GM19397 (cell line): ENCODE results near the gene COL4A1.

ENCODE experiments used
- ATAC-seq: cut with Tn5 transposase; IDR thresholded peaks from one replicate; pipeline ENCODE4 v1.9.1; 2021; ENCODE audit warnings: mild to moderate bottlenecking, moderate library complexity; ENCODE audit not compliant: unreplicated experiment

The COL4A1 gene

DNA sequence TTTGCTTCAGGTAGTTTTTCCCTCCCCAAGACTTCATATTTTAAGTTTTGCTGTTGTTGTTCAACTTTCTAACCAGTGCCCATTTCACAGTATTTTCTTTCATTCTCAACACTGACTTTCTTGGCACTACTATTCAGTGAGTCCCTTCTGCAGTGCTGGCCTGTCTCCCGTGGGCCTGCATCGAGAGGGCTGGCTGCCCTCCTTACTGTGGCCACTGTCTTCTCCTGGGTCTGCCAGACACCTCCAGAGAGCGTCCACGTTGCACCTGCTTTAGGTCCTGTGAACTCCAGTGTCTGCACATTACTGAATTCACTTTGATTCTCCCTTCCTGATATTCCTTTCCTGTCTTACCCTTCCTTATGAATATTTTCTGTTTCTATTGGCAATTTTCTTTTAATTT lies 27.3 kb downstream of the COL4A1 start:
- no peak for ATAC-seq

DNA sequence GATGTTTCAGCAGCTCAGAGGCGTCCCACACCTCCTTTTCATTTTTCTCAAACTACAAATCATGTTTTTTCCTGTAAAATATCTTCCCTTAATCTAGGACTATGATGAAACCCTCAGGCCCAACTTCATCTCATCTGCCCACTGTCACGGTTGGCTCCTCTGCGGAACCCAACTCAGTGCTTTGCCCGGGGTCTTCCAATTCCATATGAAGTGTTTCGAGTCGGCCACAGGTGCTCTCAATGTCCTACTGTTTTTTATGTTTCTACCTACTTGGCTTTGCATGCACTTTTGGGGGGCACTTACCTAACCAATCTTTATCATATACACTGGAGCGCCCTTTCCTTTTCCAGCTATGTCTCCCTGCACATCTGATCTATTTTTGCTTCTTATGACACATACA lies 28.1 kb downstream of the COL4A1 start:
- no peak for ATAC-seq

DNA sequence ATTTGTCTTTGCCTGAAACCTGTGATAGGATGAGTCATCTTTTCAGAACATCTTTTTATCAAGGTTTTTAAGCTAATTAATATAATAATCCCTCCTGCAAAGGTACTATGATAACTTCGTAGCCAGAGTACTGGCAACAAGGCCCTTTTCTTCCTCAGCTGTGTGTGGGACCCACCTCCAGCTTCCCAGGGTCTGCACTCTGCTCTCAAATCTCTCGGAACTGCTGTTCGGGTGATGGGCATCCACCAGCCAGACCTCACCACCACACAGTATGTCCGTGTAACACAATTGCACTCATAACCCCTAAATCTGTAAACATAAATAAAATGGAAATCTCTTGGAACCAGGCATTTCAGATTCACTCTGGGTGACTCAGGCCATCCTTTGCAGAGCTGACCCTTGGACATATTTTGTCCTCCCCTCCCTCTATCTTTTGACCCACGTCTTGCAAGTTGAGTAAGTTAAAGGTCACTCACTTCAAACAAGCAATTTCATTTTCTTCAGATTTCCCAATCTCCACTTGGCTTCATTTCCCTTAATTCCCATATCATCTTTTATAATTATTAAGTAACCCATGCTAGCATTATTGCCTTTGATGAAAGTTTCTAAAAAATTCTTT lies 29.5 kb downstream of the COL4A1 start:
- ATAC-seq = no peak

DNA sequence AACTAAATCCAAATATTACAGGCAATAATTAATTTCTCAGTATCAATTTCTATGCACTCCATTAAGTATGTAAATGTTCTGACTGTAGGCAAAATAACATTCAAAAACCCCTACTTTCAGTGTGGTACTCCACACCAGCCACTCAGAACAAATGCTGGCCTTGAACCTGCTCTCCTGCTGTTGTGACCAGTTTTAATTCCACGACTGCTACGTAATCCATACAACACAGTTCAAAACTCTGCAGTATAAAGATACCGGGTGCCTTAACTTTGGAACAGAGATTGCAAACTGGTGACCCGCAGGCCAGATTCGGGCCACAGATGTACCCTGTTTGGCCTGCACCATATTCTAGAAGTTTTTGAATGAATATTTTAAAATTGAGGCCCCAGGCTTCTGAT lies 30.4 kb downstream of the COL4A1 start:
- no peak for ATAC-seq

DNA sequence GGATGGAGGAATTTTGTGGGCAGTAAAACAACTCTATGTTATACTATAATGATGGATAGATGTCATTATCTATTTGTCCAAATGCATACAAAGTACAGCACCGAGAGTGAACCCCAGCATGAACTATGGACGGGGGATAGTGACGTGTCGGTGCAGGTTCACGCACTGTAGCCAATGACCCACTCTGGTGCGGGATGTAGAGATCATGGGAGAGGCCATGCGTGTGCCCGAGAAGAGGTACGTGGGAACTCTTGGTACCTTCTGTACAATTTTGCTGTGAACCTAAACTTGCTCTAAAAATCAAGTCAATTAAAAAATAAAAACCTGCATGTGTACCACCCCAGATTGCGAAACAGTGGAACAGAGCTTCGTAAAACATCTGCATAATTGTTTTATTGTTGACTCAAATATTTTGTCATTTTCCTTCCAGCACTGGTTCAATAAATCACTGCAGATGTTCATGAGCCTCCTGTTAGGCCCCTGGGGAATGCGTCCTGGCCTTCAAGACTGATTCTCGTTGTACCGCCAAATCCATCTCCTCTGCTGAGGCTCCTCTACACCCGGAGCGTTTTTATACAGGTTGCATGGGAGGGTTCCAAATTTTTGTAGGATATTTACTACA lies 30.9 kb downstream of the COL4A1 start:
- ATAC-seq = no peak

DNA sequence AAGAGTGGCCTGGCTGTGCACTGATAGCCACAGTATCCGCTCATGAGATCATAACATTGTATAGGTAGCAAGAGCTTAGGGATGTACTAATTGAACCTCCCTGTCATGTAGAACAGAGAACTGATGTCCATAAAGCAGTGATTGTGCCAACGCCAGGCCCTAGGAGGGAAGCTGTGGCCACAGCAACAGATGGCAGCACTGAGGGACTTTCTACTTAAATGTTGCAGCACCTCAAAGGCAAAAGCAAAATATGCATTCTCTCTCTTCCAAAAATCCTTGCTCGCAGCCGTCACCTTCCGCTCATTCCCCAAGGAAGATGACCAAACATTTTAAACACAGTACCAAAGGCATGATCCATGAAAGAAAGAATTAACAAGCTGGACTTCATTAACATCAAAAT lies 32.3 kb downstream of the COL4A1 start:
- ATAC-seq = no peak

DNA sequence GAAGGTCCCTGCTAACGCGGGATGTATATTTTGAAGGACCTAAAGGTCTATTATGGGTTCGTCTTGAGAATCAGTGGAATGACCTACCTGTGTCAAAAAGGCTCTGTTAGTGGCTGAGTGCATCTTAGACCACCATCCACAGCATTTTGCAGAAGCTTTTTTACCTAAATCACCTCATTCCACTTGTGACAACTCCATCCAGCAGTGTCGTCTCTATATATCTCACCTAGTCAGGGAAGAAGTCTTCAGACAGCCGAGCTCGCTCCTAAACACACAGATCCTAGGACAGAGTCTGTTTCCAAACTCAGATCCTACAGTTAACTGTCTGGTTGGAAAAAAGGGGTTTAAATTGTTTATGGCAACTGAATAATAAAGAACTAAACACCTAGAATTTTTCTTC lies 33.7 kb downstream of the COL4A1 start:
- no peak for ATAC-seq

DNA sequence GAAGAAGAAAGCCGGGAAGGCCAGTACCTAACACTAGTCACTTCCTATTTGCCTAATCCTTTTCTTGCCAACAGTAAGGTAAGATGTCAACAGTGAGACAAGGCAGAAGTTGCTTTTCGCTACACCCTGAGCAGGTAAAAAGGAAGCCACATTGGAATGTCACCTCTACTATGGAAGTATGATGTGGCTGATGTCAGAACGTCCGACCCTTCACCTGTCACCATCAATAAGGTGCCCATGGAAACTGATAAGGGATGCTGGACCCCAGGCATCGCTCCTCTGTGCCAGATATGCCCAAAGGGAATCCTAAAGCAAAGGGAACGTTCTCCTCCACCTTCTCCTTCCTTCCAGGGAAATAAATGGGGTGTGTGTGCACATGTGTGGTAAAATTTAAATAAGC lies 34.3 kb downstream of the COL4A1 start:
- no peak for ATAC-seq

DNA sequence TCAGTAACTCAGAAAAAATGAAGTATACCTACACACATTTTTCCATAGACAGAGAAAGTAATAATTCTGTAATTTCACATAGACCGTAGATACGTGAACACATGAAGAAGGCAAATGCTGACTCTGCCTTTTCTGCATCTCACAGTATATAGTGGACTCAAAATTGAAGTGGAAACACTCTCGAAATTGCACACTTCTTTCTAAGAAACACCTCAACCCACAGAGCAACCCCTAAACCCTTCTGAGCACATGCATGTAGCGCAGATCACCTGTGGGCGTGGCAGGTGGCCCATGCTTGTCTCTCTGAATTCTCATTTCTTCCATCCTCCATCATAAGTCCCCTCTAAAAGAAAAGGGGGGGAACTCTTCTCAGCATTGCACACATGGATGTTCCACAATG lies 34.7 kb downstream of the COL4A1 start:
- no peak for ATAC-seq

DNA sequence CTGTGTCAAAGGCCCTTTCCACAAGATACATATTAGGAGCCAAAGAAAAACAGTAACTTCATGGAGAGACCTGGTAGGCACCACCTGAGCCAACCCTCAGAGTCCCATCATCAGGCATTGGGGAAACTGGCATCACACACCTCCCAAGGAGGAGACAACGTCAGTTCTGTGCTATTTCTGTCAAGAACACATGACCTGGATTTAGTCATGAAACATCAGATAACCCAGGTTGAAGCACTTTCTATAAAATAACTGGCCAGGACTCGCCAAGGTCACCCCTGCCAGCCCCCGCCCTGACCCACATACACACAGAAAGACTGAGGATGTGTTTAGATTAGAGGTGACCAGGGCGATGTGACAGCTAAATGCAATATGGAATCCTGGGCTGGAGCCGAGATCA lies 35.6 kb downstream of the COL4A1 start:
- ATAC-seq = no peak

DNA sequence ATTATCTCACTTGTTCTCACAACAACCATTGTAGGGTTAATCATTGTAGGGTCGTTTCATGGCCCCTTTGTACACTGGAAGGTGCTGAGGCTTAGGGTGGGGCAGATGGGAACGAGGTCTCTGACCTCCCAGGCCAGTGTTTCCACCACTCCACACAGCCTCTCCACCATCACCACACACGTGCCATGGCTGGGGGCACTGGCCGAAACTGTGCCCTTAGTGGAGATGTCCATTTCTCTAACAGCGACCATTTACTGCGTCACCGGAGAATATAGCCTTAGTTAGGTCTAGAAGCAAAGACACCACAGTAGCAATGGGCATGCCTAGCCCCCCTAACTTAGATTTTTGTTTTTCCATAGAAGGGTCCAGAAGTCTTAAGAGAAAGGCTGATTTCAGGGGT lies 36.5 kb downstream of the COL4A1 start:
- no peak for ATAC-seq

DNA sequence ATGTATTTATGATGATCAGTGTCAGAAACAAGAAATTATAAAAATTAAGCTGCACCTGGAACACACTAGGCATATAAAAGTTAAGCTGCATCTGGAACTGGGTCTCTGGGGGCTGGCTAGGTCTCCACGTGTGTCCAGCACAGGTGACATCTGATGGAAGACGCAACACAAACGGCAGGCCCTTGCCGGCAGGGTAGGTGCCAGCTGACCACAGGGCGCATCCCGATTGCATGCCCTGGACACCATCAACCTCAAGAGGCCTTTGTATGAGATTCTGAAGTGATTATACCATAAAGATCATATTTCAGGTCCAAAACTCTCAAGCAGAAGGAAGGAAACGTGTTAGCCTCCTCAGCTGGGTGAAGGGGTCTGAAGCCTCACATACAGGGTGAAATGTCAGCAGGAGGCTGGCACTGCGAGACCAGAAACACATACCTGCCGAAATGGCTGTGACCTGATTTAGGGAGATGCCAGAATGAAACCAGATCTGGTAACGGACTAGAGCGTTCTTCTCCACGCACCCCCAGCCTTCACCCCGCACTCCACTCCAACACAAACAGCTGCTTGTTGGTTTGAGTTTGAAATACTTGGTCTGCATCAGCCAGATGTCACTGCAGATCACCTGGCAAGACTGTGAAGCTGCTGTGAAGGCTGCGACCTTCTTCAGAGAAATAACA lies 37.3 kb downstream of the COL4A1 start:
- no peak for ATAC-seq

DNA sequence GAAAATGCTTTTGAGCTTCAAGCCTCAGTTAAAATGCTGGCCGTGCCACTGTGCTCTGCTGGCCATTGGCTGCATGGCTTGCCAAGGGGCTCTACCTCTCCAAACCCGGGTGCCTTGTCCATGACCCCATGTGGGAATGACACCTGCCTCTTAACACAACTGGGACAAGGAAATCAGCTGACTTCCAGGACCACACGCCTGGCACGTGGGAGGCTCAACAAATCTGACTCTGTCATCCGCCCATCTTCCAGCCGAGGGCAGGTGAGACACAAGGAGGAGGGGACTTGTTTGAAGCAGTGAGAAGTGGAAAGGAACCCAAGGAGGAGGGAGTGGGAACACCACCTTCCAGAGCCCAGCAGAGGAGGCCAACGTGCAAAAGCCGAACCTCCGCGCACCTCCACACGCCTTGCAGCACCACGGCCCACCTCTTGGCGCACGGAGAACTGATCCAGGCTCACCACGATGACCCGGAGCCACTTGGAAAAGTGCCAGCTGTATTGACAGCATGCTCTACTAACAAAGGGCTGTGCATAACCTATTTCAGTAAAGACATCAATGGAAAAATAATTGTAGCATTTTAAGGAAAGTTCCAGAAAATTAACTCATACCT lies 38.3 kb downstream of the COL4A1 start:
- no peak for ATAC-seq

DNA sequence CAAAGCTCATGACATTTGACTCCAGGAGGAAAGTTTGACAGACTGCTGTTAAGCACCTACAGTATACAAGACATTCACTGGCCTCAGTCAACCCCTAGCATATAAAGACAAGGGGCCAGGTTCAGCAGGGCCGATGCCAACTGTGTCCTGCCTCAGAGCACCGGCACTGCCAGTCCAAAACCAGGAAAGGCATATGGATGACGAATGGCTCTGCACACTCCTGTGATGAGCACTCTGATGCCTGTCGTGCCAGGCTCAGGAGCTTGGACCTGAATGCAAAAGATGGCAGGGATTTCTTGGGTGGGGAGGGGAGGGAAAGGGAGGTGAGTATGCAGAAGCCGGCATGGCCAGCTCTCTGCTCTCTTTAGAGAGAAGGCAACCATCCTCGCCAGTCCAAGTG lies 38.9 kb downstream of the COL4A1 start:
- ATAC-seq = no peak

DNA sequence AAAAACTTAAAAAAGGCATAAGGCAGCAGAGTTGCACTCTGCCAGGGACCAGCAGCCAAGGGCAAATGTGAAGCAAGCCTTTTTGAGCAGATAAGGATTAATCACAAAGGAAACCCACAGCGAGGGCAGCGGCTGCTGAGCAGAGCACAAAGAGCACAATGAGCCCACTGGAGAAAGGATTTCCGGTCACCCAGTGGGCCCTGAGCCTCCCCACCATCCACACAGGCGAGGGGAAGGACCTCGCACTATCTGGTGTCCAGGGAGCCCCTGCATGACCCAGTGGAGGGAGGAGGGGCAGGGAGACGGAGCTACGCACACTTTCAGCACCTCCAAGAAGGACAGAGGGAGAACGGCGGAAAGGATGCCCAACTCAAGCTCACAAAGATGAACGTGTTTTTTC lies 40.0 kb downstream of the COL4A1 start:
- no peak for ATAC-seq

DNA sequence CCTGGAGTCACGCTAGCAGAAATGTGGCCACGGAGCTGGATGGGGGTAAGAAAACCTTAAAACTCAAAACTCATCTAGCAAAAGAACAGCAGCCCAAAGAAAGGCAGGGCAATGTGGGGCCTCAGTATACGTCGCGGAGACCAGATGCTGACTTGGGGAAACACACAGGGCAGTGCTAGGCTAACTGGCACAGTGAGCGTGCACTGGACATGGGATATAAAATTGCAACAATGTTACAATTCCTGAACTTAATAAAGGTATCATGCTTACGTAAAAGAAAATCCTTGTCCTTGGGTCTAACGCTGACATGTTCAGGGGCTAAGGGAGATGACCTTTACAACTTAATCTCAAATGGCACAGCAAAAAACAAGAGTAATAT lies 40.5 kb downstream of the COL4A1 start:
- no peak for ATAC-seq

DNA sequence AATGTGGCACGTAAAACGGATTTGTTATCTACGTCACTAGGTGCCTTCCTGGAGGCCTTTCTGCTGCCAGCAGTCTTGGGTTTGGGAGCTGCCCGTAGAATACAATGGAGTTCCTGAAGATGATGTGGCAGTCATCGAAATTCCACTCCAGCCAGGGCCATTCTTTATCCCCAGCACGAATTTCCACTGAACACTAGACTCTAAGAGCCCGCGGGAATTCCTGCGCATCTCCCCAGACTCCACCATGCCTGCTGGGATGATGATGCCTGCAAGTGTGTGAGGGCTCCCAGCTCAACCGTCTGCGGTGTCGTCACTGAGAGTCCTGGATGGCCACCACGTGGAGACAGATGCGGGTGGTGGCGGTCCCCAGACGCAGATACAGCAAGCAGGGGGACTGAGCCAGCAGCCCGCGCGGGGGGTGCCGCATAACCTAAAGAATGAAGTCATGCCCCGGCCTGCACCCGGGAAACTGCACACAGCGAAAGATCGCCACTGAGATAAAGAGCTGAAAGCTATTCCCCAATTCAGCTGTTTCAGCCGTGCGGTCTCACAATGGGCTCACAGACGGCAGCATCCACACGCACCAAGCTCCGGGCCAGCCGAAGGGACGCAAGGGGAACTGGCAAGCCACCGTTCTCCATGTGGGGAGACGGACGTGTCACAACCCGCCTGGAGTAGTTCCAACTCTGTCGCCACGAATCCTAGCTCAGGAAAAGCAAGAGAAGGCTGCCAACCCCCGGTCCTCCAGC lies 41.1 kb downstream of the COL4A1 start:
- no peak for ATAC-seq

DNA sequence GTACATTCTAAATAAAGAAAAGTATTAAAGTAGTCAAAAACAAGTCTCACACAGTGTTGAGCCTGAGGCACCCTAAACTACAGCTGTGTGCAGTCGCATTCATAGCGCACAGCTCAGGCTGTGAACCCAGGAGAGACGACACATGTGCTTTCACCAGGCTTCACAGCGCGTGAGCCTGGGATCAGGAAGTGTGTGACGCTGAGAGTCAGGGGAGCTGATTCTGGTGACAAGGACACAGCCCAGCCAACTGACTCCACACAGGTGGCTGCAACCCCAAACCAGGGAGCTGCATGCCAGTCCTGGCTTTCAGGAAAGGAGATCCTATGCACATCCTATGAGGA lies 41.6 kb downstream of the COL4A1 start:
- no peak for ATAC-seq

DNA sequence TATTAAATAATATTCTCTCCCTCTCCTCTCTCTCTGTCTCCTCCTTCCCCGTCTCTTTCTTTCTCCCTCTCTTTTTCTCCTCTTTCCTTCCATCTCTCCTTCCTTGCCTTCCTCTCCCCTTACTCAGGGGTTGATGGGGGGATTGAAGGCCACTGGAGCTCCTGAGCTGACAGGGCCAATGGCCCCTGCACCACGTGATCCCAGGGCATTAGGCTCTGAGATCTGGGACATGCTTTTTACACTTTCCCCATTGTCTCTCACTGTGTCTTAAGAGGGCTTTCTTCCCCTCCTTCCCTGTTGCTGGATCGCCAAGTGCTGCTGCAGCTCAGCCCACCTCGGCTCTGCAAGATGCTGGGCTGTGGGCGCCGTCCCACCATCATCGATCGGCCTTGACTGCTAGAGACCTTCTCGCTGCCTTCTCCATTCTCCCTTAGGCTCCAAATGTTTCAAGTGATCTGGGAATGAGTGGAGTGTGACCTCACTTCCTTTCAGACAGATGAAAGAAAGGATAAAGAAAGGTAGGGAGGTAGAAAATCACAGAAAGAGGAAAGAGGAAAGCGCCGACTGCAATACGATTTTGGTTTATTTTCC lies 42.2 kb downstream of the COL4A1 start:
- no peak for ATAC-seq

DNA sequence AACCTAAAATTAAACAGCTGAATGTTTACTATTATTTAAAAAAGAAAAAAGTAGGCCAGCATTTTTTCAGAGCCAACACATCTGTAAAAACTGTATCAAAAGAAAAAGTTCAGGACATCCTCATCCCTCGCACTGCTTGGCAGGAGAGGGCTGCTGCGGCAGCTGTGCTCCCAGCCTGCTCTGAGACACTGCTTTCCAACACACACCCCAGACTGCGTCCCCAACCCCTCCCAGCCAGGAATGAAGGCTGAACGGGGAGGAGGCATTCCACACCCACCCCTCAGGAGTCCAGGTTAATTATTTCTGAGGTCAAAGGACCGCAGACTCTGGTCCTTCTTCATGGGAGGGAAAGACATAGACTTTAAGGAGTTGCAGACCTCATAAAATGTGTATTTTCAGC lies 43.1 kb downstream of the COL4A1 start:
- ATAC-seq = no peak

DNA sequence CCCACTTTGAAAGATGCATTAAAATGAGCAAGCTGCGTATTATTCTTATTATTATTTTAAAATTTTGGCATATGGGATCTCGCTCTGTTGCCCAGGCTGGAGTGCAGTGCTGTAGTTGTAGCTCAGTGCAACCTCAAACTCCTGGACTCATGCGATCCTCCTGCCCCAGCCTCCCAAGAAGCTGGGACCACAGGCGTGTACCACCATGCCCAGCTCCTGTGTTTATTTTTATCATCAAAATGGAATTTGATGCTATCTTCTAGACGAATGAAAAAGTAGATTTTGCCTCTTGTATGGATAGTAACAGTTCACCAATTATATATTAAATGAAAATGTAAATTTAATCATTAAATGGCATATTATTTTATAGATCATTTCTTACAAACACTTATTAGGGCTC lies 43.6 kb downstream of the COL4A1 start:
- ATAC-seq = no peak
